HG03571 (cell line): ENCODE data around the gene CABP4.
A peak's percentile ranks its signal among the peaks of the same experiment; 100 is the strongest.

ENCODE experiments used
- ATAC-seq: cut with Tn5 transposase; IDR thresholded peaks from one replicate; pipeline ENCODE4 v1.9.1; 2021; ENCODE audit not compliant: unreplicated experiment

CABP4 gene

GRCh38 chr11:67494371-67495233, 39.4 kb downstream of the CABP4 start:
- ATAC-seq = no peak

- no peak for ATAC-seq
Measured at GRCh38 chr11:67495234-67496005, 40.3 kb downstream of the CABP4 start.

- no peak for ATAC-seq
Measured at GRCh38 chr11:67496113-67496512, 41.0 kb downstream of the CABP4 start.

DNA sequence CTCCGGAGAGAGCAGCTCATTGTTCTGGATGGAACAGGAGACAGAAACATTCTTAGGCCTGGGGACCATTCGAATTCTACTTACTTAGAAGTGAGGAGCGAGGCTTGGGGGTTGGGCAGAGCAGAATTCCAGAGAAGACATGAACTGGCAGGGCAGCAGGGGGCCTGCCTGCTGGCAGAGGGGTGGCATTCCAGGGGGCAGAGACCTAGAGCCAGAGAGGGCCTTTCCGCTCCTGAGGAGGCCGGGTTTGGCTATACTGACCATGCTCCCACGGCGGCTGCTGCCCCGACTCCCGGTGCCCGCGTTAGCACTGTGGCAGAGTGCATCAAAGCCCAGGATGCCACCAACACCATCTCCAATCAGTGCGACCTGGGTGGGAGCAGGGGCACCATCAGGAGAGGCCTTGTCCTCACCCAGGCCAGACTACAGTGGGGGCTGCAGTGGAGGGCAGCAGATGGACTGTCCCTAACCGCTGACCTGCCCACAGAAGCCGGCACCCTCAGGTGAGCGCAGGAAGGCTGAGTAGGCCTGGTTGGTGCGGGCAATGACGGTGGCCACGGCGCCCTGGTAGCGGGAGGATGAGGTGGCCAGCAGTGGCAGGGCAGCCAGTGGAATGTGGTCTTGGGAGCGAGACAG, 42.6 kb downstream of the CABP4 start:
- no peak for ATAC-seq

GRCh38 chr11:67498544-67498972, 43.4 kb downstream of the CABP4 start:
- ATAC-seq = no peak

- no peak for ATAC-seq
Measured at GRCh38 chr11:67499808-67500483, 44.8 kb downstream of the CABP4 start.

GRCh38 chr11:67500484-67500821, 45.3 kb downstream of the CABP4 start:
- ATAC-seq = no peak

DNA sequence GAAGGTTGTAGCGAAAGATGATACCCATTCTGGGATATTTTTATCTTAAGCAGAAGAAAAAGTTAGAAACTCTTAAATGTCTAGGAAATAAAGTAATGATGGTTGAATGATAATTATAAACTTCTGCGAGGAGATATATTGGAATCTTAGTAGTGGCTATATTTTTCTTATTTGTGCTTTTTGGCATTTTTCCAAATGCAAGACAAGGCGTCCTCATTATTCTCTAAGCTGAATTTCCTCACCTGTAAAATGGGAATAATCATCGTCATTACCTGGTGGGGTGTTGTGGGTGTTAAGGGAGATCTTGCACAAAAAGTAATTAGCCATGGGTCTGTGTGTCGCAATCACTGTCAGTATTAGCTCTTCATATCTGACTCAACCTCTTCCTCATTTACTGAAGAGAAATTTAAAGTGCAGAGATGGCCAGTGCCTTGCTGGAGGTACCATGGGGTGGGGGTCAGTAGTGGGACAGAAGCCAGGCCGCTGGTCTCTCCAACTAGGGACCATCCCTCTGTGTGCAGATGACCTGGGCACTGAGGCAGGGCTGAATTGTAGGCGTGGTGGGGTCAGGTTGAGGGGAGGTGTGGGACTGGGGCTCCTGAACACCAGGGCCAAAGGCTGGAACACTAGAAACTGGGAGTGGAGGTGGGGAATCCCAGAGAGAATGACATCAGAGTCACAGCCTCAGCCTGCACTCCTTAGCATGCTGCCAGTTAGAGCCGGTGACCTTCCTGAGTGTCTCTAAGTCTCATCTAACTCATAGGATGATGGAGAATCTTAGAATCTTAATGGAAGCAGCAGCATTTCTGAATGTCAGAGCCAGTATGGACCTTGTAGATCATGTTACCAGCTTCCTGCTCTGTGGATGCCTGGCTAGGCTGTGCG, 45.9 kb downstream of the CABP4 start:
- ATAC-seq = no peak

GRCh38 chr11:67501854-67502253, 46.7 kb downstream of the CABP4 start:
- ATAC-seq = no peak

GRCh38 chr11:67502328-67502979, 47.3 kb downstream of the CABP4 start:
- no peak for ATAC-seq

- no peak for ATAC-seq
Measured at GRCh38 chr11:67503119-67504004, 48.2 kb downstream of the CABP4 start.

DNA sequence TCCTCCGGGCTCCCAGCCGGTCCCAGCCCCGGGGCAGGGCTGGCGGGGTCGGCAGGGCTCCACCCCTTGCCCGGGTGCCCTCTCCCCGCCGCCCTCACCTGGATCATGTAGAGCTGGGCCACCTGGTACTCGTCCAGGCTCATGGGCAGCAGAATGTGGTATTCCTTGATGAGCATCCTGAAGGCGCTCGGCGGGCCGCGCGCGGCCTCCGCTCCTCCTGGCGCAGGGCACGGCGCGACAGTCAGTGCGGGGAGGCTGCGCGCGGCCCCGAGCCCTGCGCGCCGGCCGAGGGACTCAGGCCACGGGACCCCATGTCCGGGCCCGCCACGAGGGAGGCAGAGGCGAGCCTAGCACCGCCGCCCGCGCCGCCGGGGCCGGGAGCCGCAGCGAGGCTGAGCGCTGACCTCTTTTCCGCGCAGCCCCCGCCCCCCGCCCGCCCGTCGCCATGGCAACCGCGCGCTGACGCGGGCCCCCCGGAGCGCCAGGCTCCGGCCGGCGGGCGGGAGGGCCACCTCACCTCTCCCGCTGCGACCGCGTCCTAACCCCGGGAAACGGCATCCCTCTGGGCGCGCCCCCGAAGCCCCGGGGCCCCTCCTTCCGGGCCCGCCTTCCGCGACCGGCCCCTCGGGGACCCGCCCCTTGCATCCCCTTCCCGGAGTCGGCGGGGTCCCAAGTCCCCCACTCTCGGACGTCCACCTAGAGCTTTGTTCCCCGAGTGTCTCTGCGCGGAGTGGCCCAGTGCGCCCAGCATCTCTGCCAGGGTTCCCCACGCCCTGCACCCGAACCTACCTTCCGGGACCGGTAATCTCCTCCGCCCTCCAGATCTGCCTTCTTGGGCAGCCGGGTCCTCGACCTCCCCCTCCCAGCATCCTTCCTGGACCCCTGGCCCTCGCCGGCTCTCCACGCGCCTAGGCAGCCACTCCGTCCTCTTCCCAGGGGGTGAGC, 49.1 kb downstream of the CABP4 start:
- no peak for ATAC-seq

DNA sequence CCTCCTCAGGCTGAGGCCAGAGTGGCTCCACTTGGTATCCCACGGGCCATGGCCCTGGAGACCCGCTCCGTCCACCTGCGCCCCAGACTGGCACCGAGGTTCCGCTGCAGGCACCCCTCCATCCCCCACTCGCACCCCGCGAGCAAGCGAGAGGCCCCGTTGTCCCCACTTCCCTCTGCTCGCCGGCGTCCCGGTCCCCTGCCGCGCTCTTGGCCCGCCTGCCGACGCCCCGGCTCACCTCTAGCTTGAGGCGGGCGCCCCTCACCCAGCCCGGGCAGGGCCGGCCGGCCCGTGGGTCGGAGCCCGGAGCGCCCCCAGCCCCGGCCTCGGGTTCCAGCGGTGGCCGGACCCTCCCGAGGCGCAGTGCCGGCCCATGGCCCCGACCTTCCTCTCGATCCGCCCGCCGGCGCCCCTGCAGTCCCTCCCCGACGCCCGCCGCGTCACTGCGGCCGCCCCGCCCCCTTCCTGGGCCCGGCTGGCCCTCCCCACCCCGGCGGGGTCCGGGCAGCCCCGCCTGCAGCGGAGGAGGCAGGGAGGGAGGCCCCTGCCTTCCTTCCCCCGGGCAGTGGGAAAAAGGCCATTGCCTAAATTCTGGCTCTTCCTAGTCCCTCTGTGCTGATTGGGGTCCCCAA, 49.9 kb downstream of the CABP4 start, which contains the start of gene PITPNM1:
Gene PITPNM1 (minus strand): TSS at position 414 of the 632 bp plus-strand sequence. CDS start 1,183 bp downstream, outside the sequence.
- no peak for ATAC-seq

GRCh38 chr11:67505605-67506396, 50.6 kb downstream of the CABP4 start:
- peak; percentile 28 for ATAC-seq

GRCh38 chr11:67506426-67507051, 51.4 kb downstream of the CABP4 start:
- ATAC-seq = no peak
